ENCODE results near the gene C3orf70. TPM values are rescaled to one million over a fixed set of nuclear protein-coding genes. Genes with fewer than 3 reads are reported as not detected.

C3orf70 gene
- total RNA-seq, 1 donor from 2014 or later, result 0.10 TPM

- no peak overlapping the region for H3K27ac Mint-ChIP-seq
- DNase-seq (ENCODE audit: low spot score), result no peak
- intact Hi-C loops (cut with micrococcal nuclease), result no loop called here
- no peaks in the 10 kb centered on the region for H3K36me3 Mint-ChIP-seq (ENCODE audit: low read depth)
- no peaks in the 10 kb centered on the region for H3K9me3 Mint-ChIP-seq
- no peaks in the 10 kb centered on the region for H3K4me1 Mint-ChIP-seq (ENCODE audit: low read depth)
- peaks cover 4% of the 10 kb centered on the region for H3K27me3 Mint-ChIP-seq (ENCODE audit: insufficient read depth)
- no peak overlapping the region for H3K4me3 Mint-ChIP-seq
Observed at GRCh38 chr3:185090811-185091210, 62.0 kb downstream of the C3orf70 start.

DNA sequence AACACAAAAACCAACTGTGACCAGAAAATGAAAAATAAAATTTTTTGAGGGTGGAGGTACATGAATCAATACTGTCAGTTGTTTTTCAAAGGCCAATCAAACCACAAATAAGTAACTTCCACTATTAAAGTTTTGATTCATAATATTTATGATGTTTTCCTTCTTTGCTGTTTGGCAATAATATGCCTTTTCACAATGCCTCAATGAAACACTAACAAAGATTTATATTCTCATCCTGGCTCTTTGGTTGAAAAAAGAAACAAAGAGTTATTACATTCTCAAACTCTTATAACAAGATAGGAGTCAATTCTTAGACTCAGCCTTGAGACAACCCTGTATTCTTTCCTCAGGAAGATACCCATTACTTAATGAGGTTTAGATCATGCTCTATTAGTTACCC is 63.1 kb downstream of the C3orf70 start:
- intact Hi-C loops (cut with micrococcal nuclease), result loop anchor here (5.0 kb wide), 1 partner anchor 88 kb away; no protein-coding TSS in a partner anchor
- Mint-ChIP-seq H3K4me3 (no peak overlapping the region), H3K36me3 (ENCODE audit: low read depth) (no peaks in the 10 kb centered on the region), H3K27ac (no peak overlapping the region), H3K9me3 (no peaks in the 10 kb centered on the region), H3K27me3 (ENCODE audit: insufficient read depth) (peaks cover 6% of the 10 kb centered on the region), H3K4me1 (ENCODE audit: low read depth) (no peaks in the 10 kb centered on the region)
- DNase-seq (ENCODE audit: low spot score), result no peak

- no peaks in the 10 kb centered on the region for H3K36me3 Mint-ChIP-seq (ENCODE audit: low read depth)
- no peak overlapping the region for H3K4me3 Mint-ChIP-seq
- DNase-seq (ENCODE audit: low spot score), result no peak
Observed at GRCh38 chr3:185089343-185089742, 63.5 kb downstream of the C3orf70 start.

GRCh38 chr3:185087419-185087818 is 65.4 kb downstream of the C3orf70 start:
- Mint-ChIP-seq H3K4me3 (no peak overlapping the region), H3K27ac (no peak overlapping the region), H3K27me3 (ENCODE audit: insufficient read depth) (peaks cover 4% of the 10 kb centered on the region), H3K4me1 (ENCODE audit: low read depth) (no peaks in the 10 kb centered on the region), H3K36me3 (ENCODE audit: low read depth) (no peaks in the 10 kb centered on the region), H3K9me3 (no peaks in the 10 kb centered on the region)
- DNase-seq (ENCODE audit: low spot score), result no peak
- intact Hi-C loops (cut with micrococcal nuclease), result loop anchor here (5.0 kb wide), 1 partner anchor 90 kb away; no protein-coding TSS in a partner anchor

More at GRCh38 chr3:185089343-185089742, 63.5 kb downstream of the C3orf70 start:
- Mint-ChIP-seq H3K4me1 (ENCODE audit: low read depth) (no peaks in the 10 kb centered on the region), H3K27ac (no peak overlapping the region), H3K27me3 (ENCODE audit: insufficient read depth) (peaks cover 4% of the 10 kb centered on the region), H3K9me3 (no peaks in the 10 kb centered on the region)
- intact Hi-C loops (cut with micrococcal nuclease), result loop anchor here (5.0 kb wide), 1 partner anchor 88 kb away; no protein-coding TSS in a partner anchor

DNA sequence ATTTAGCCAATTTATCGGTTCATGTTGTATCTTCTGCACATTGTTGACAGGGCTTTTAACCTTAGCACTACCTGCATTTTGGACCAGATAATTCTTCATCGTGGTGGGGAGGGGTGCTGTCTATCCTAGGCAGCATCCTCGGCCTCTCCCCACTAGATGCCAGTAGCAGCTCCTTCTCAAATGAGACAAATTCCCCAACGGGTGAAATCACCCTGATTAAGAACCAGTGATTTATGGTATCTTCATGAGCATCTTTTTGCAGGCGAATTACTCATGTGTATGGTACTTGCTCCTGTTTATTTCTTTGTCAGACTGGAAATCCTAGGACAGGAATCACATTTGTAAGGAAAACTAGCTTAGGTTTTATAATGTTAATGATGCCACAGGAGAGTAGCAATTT is 68.0 kb downstream of the C3orf70 start:
- H3K27me3 Mint-ChIP-seq (ENCODE audit: insufficient read depth), result peaks cover 10% of the 10 kb centered on the region
- H3K4me3 Mint-ChIP-seq, result no peak overlapping the region
- no peak for DNase-seq (ENCODE audit: low spot score)
- no peak overlapping the region for H3K27ac Mint-ChIP-seq
- no peaks in the 10 kb centered on the region for H3K9me3 Mint-ChIP-seq
- no peaks in the 10 kb centered on the region for H3K36me3 Mint-ChIP-seq (ENCODE audit: low read depth)
- no peaks in the 10 kb centered on the region for H3K4me1 Mint-ChIP-seq (ENCODE audit: low read depth)
- intact Hi-C loops (cut with micrococcal nuclease), result loop anchor here (5.0 kb wide), 1 partner anchor 92 kb away; no protein-coding TSS in a partner anchor

DNA sequence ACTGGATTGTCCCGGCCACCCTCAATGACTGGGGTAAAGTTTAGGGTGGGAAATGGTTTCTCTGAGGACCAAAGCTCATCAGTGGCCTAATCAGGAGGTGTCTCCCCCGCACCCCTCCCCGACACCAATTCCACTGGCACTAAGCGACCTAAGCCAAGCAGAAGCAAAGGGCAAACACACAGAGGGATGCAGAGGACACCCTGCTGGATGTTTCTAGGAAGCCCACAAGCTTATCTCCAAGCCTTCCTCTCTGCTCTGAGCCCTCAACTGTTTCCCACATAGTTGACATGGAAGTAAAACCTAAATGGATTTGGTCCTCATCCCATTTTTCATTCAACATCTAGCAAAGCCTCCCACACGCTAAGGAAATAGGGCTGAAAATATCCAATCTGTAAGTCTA is 68.5 kb downstream of the C3orf70 start:
- Mint-ChIP-seq H3K4me3 (no peak overlapping the region), H3K4me1 (ENCODE audit: low read depth) (no peaks in the 10 kb centered on the region), H3K9me3 (no peaks in the 10 kb centered on the region), H3K27ac (no peak overlapping the region), H3K36me3 (ENCODE audit: low read depth) (no peaks in the 10 kb centered on the region), H3K27me3 (ENCODE audit: insufficient read depth) (peaks cover 14% of the 10 kb centered on the region)
- DNase-seq (ENCODE audit: low spot score), result no peak
- intact Hi-C loops (cut with micrococcal nuclease), result no loop called here

DNA sequence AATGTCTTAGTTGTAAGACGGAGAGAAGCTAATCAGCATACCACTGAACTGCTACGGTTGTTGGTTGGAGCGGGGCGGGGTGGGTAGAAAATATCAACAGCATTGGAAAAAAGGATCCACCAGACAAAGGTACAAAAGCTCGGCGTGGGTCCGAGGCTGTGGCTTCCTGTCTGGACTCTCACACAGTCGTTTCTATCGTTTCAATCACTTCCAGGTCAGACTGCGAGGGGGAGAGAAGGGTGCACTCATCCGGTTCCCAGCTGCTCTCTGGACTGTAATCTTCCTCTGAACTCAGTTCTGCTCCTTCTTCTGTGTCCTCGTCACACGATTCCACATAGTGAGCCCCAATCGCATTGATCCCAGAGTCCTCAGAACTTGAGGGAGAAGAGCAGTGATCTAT is 70.0 kb downstream of the C3orf70 start:
- Mint-ChIP-seq H3K36me3 (ENCODE audit: low read depth) (no peaks in the 10 kb centered on the region), H3K4me3 (no peak overlapping the region), H3K27ac (no peak overlapping the region), H3K9me3 (no peaks in the 10 kb centered on the region), H3K4me1 (ENCODE audit: low read depth) (no peaks in the 10 kb centered on the region), H3K27me3 (ENCODE audit: insufficient read depth) (peaks cover 14% of the 10 kb centered on the region)
- DNase-seq (ENCODE audit: low spot score), result no peak
- intact Hi-C loops (cut with micrococcal nuclease), result no loop called here

DNA sequence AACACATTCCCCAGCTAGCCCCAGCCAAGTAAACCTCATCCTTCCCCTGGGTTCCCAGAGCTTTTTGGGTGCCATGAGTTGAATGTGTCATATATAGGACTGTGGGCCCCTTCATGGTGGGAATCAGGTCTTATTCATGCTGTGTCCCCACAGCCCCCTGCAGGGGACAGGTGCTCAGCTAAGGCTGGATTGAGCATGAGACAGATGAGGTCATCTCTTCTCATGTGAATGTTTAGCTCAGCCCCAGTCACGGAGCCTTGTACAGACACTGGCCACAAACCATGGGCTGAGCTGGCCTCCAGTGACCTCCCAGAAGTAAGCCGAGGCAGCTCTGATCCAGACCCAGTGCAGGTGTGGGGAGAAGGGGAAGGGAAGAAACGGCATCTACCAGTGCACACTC is 70.7 kb downstream of the C3orf70 start:
- Mint-ChIP-seq H3K9me3 (no peaks in the 10 kb centered on the region), H3K4me3 (no peak overlapping the region)

DNA sequence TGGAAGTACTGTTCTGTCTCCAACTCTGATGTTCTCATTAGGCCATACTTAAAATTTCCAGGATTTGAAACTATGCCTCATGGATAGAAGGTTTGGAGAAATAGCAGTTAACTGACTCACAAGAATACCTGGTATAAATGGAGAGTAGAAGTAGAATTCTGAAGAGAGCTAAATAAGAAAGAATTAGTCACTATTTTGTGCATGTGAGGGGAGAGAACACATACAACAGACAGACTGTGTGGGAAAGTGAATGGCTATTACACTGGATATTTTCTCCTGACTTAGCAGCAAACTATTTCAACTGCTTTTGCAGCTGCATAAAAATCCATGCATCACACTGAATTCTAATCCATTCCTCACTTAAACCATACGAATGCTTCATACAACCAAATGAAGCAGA is 71.3 kb downstream of the C3orf70 start:
- Mint-ChIP-seq H3K4me3 (no peak overlapping the region), H3K4me1 (ENCODE audit: low read depth) (no peaks in the 10 kb centered on the region), H3K36me3 (ENCODE audit: low read depth) (no peaks in the 10 kb centered on the region), H3K27ac (no peak overlapping the region), H3K27me3 (ENCODE audit: insufficient read depth) (peaks cover 12% of the 10 kb centered on the region), H3K9me3 (no peaks in the 10 kb centered on the region)
- DNase-seq (ENCODE audit: low spot score), result no peak
- intact Hi-C loops (cut with micrococcal nuclease), result no loop called here

More for the DNA sequence above, 70.7 kb downstream of the C3orf70 start:
- Mint-ChIP-seq H3K27ac (no peak overlapping the region), H3K4me1 (ENCODE audit: low read depth) (no peaks in the 10 kb centered on the region), H3K36me3 (ENCODE audit: low read depth) (no peaks in the 10 kb centered on the region), H3K27me3 (ENCODE audit: insufficient read depth) (peaks cover 12% of the 10 kb centered on the region)
- DNase-seq (ENCODE audit: low spot score), result no peak
- intact Hi-C loops (cut with micrococcal nuclease), result no loop called here

DNA sequence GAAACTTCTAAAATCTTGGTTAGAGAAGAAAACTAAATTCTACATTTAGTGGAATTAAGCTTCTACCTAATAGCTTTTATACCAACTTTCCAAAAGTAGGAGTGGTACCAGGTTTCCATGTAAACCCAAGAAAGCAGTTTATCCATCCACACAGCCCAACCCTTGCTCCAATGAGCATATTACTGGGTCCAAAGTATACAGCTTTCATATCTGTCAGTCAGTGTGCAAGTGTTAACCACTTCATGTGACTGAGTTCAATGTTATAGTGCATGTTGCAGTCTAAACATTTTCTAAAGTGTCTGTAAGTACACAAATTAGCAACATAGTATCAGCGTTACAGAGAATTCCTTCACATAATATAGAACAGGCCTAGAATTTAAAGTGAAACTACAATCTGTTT is 73.2 kb downstream of the C3orf70 start:
- no peaks in the 10 kb centered on the region for H3K9me3 Mint-ChIP-seq
- intact Hi-C loops (cut with micrococcal nuclease), result no loop called here
- H3K36me3 Mint-ChIP-seq (ENCODE audit: low read depth), result no peaks in the 10 kb centered on the region
- no peaks in the 10 kb centered on the region for H3K4me1 Mint-ChIP-seq (ENCODE audit: low read depth)
- peaks cover 9% of the 10 kb centered on the region for H3K27me3 Mint-ChIP-seq (ENCODE audit: insufficient read depth)
- H3K27ac Mint-ChIP-seq, result no peak overlapping the region
- no peak overlapping the region for H3K4me3 Mint-ChIP-seq
- DNase-seq (ENCODE audit: low spot score), result no peak

DNA sequence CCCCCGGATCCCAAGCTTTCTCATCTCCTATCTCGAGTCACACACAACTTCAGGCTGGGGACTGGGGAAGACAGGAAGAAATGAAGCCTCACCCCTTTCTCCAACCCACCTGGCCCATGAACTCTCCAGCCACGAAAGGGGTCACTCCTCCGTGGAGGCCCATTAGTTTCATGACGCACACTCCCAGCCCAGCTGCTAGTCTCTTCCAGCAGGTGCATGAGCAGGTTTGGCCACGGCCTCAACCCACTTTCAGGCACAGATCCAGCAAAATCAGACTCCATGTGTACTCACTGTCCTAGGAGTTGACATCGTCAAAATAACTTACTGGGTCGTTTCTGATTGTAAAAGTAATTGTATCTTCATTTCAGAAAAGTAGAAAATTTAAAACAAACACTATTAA is 76.6 kb downstream of the C3orf70 start:
- Mint-ChIP-seq H3K4me1 (ENCODE audit: low read depth) (no peaks in the 10 kb centered on the region), H3K27ac (no peak overlapping the region), H3K36me3 (ENCODE audit: low read depth) (no peaks in the 10 kb centered on the region), H3K4me3 (no peak overlapping the region), H3K27me3 (ENCODE audit: insufficient read depth) (peaks cover 9% of the 10 kb centered on the region), H3K9me3 (no peaks in the 10 kb centered on the region)
- no peak for DNase-seq (ENCODE audit: low spot score)
- intact Hi-C loops (cut with micrococcal nuclease), result no loop called here

GRCh38 chr3:185075547-185075946 is 77.3 kb downstream of the C3orf70 start:
- peaks cover 4% of the 10 kb centered on the region for H3K27me3 Mint-ChIP-seq (ENCODE audit: insufficient read depth)
- H3K9me3 Mint-ChIP-seq, result no peaks in the 10 kb centered on the region
- no peak overlapping the region for H3K27ac Mint-ChIP-seq

DNA sequence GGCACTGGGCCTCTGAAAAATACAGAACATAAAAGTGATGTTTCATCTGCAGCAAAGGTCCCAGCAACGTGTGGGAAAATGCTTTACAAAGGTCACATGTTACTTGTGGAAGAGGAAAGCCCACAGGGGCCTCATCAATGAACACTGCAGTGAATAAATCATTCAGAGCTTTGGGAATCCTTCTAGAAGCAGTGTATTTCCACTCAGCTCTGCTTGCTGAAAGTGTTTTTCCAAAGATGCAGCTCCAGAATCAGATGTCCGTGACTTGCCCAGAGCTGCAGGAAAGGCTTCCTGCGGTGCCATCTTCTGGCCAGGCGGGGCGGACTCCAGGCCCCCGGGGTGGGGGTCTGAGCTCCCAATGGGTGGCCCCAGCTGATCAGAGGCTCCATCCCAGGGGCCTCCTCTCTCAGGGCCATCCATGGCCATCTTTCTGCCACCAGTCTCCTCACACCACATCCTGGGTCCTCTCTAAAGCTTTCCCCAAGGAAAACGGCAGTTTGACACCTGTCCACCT is 81.5 kb downstream of the C3orf70 start:
- no peak overlapping the region for H3K4me3 Mint-ChIP-seq
- DNase-seq (ENCODE audit: low spot score), result no peak
- no peak overlapping the region for H3K27ac Mint-ChIP-seq

More at GRCh38 chr3:185075547-185075946, 77.3 kb downstream of the C3orf70 start:
- intact Hi-C loops (cut with micrococcal nuclease), result no loop called here
- Mint-ChIP-seq H3K4me3 (no peak overlapping the region), H3K4me1 (ENCODE audit: low read depth) (no peaks in the 10 kb centered on the region), H3K36me3 (ENCODE audit: low read depth) (no peaks in the 10 kb centered on the region)
- DNase-seq (ENCODE audit: low spot score), result no peak

More for the DNA sequence above, 81.5 kb downstream of the C3orf70 start:
- Mint-ChIP-seq H3K9me3 (no peaks in the 10 kb centered on the region), H3K36me3 (ENCODE audit: low read depth) (no peaks in the 10 kb centered on the region), H3K27me3 (ENCODE audit: insufficient read depth) (no peaks in the 10 kb centered on the region), H3K4me1 (ENCODE audit: low read depth) (no peaks in the 10 kb centered on the region)
- intact Hi-C loops (cut with micrococcal nuclease), result no loop called here
